ENCODE data around the gene PKHD1. TPM values are rescaled to one million over a fixed set of nuclear protein-coding genes. Genes with fewer than 3 reads are reported as not detected.

The PKHD1 gene
- total RNA-seq, 2 donors from 2014 or later: 0.20 TPM

- H3K27ac Mint-ChIP-seq: no peak overlapping the region
- Histone ChIP-seq H3K4me3 (ENCODE audit: low read length) (no peak overlapping the region), H3K9me3 (ENCODE audit: control insufficient read depth, low read length) (no peaks in the 10 kb centered on the region), H3K27me3 (ENCODE audit: control insufficient read depth, insufficient read depth, low read length, poor library complexity, severe bottlenecking) (no peaks in the 10 kb centered on the region), H3K4me1 (ENCODE audit: control insufficient read depth, insufficient read depth, low read length) (no peaks in the 10 kb centered on the region), H3K36me3 (ENCODE audit: control insufficient read depth, insufficient read depth, low read length) (no peaks in the 10 kb centered on the region), H3K9ac (ENCODE audit: extremely low read depth, low read length, poor library complexity, severe bottlenecking) (no peak overlapping the region), H3K27ac (ENCODE audit: low read depth, low read length) (no peak overlapping the region)
- no peaks in the 10 kb centered on the region for H3K9me3 Mint-ChIP-seq
- no peak overlapping the region for H3K4me3 Mint-ChIP-seq
- no peaks in the 10 kb centered on the region for H3K27me3 Mint-ChIP-seq (ENCODE audit: insufficient read depth)
- TF ChIP-seq, protein P1, sequence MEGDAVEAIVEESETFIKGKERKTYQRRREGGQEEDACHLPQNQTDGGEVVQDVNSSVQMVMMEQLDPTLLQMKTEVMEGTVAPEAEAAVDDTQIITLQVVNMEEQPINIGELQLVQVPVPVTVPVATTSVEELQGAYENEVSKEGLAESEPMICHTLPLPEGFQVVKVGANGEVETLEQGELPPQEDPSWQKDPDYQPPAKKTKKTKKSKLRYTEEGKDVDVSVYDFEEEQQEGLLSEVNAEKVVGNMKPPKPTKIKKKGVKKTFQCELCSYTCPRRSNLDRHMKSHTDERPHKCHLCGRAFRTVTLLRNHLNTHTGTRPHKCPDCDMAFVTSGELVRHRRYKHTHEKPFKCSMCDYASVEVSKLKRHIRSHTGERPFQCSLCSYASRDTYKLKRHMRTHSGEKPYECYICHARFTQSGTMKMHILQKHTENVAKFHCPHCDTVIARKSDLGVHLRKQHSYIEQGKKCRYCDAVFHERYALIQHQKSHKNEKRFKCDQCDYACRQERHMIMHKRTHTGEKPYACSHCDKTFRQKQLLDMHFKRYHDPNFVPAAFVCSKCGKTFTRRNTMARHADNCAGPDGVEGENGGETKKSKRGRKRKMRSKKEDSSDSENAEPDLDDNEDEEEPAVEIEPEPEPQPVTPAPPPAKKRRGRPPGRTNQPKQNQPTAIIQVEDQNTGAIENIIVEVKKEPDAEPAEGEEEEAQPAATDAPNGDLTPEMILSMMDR (conservative IDR thresholded peaks at IDR 0.05): no peak
- peaks cover 11% of the 10 kb centered on the region for H3K4me1 Mint-ChIP-seq
- WGBS, 2 experiments (ENCODE audit: insufficient coverage in 1 of 2, insufficient read length in 1 of 2): 88 to 100% methylated on average over 3 of the region's 3 CpGs
- DNase-seq: no peak
- no peaks in the 10 kb centered on the region for H3K36me3 Mint-ChIP-seq (ENCODE audit: low read depth)
Measured at GRCh38 chr6:52061481-52061880, 25.9 kb downstream of the PKHD1 start.

- TF ChIP-seq, protein P1 (conservative IDR thresholded peaks at IDR 0.05): no peak
- Mint-ChIP-seq H3K27me3 (ENCODE audit: insufficient read depth) (no peaks in the 10 kb centered on the region), H3K9me3 (no peaks in the 10 kb centered on the region), H3K4me1 (peaks cover 11% of the 10 kb centered on the region), H3K27ac (no peak overlapping the region), H3K36me3 (ENCODE audit: low read depth) (no peaks in the 10 kb centered on the region), H3K4me3 (no peak overlapping the region)
- Histone ChIP-seq H3K9me3 (ENCODE audit: control insufficient read depth, low read length) (no peaks in the 10 kb centered on the region), H3K27ac (ENCODE audit: low read depth, low read length) (no peak overlapping the region), H3K4me3 (ENCODE audit: low read length) (no peak overlapping the region), H3K4me1 (ENCODE audit: control insufficient read depth, insufficient read depth, low read length) (no peaks in the 10 kb centered on the region), H3K27me3 (ENCODE audit: control insufficient read depth, insufficient read depth, low read length, poor library complexity, severe bottlenecking) (no peaks in the 10 kb centered on the region), H3K36me3 (ENCODE audit: control insufficient read depth, insufficient read depth, low read length) (no peaks in the 10 kb centered on the region), H3K9ac (ENCODE audit: extremely low read depth, low read length, poor library complexity, severe bottlenecking) (no peak overlapping the region)
- 90 to 91% methylated on average over 1 of the region's 1 CpG for WGBS, 2 experiments (ENCODE audit: insufficient coverage in 1 of 2, insufficient read length in 1 of 2)
- DNase-seq: no peak
Measured at GRCh38 chr6:52059821-52060220, 27.6 kb downstream of the PKHD1 start.

- Histone ChIP-seq H3K9me3 (ENCODE audit: control insufficient read depth, low read length) (no peaks in the 10 kb centered on the region), H3K9ac (ENCODE audit: extremely low read depth, low read length, poor library complexity, severe bottlenecking) (no peak overlapping the region), H3K27ac (ENCODE audit: low read depth, low read length) (no peak overlapping the region), H3K4me1 (ENCODE audit: control insufficient read depth, insufficient read depth, low read length) (no peaks in the 10 kb centered on the region), H3K27me3 (ENCODE audit: control insufficient read depth, insufficient read depth, low read length, poor library complexity, severe bottlenecking) (no peaks in the 10 kb centered on the region), H3K4me3 (ENCODE audit: low read length) (no peak overlapping the region), H3K36me3 (ENCODE audit: control insufficient read depth, insufficient read depth, low read length) (no peaks in the 10 kb centered on the region)
- no peak for DNase-seq
- WGBS, 2 experiments (ENCODE audit: insufficient coverage in 1 of 2, insufficient read length in 1 of 2): 93 to 95% methylated on average over 7 of the region's 7 CpGs
- no peak overlapping the region for H3K4me3 Mint-ChIP-seq
- no peaks in the 10 kb centered on the region for H3K27me3 Mint-ChIP-seq (ENCODE audit: insufficient read depth)
- no peak overlapping the region for H3K27ac Mint-ChIP-seq
- H3K36me3 Mint-ChIP-seq (ENCODE audit: low read depth): no peaks in the 10 kb centered on the region
- TF ChIP-seq, protein P1 (conservative IDR thresholded peaks at IDR 0.05): no peak
- H3K4me1 Mint-ChIP-seq: no peaks in the 10 kb centered on the region
- no peaks in the 10 kb centered on the region for H3K9me3 Mint-ChIP-seq
Measured at GRCh38 chr6:52055451-52055850, 32.0 kb downstream of the PKHD1 start.
